HepG2 (cell line): Measurements from ENCODE around the gene PACS1. TPM values are rescaled to one million over a fixed set of nuclear protein-coding genes. Genes with fewer than 3 reads are reported as not detected.

Experiments used
- ATAC-seq: fragments of 200-7000 bp; cut with Tn5 transposase; 3 replicates; pipeline ENCODE4 v1.9.1; 2020; ENCODE audit warnings: mild to moderate bottlenecking, moderate library complexity
- BruUV-seq: library from RNA; stranded (reverse); fragments of 400-500 nt; replicated peaks from 2 replicates; lab custom pipeline; 2021; lab: Mats Ljungman, UMichigan
- CTCF ChIA-PET: fragments of 300-600 bp; formaldehyde crosslinking; extraction: SDS; loops from one replicate; lab custom pipeline; 2021; ENCODE audit warnings: low total read pairs, inconsistent platforms, low intra/inter-chr PET ratio; lab: Yijun Ruan, JAX
- POLR2A ChIA-PET: fragments of 350-600 bp; sonication (Branson Sonifier 250); formaldehyde crosslinking; loops from one replicate; lab custom pipeline; 2020; ENCODE audit warnings: antibody characterized with exemption, inconsistent platforms; lab: Yijun Ruan, JAX
- DNase-seq: peaks from one replicate; pipeline ENCODE4 v3.0.0-alpha.2; 2015; ENCODE audit warnings: low spot score
- FAIRE-seq: peaks from 3 replicates; lab custom pipeline; 2011; peaks lifted over from hg19 to GRCh38; lab: Jason Lieb, UNC
- H2AFZ ChIP-seq: one replicate; pipeline ENCODE4 v1.6.1; 2011; ENCODE audit warnings: low read length, inconsistent platforms
- H3K27ac ChIP-seq: fragments of 300-600 bp; 3 replicates; pipeline ENCODE4 v1.8.0; 2011; ENCODE audit warnings: mixed run types, mild to moderate bottlenecking, mixed read lengths, low read length, inconsistent platforms; ENCODE audit not compliant: insufficient read depth; ENCODE audit errors: extremely low read length
- H3K27me3 ChIP-seq, 2 experiments: fragments of 200-600 bp in 1 of 2; 2 replicates in 1 of 2; 3 replicates in 1 of 2; pipeline versions ENCODE4 v1.6.0 to v1.8.0; 2011; ENCODE audit warnings: low read length in 2 of 2, mild to moderate bottlenecking in 2 of 2, moderate library complexity in 2 of 2, inconsistent platforms in 1 of 2; ENCODE audit not compliant: insufficient read depth in 2 of 2, control insufficient read depth in 1 of 2
- H3K36me3 ChIP-seq, 2 experiments: fragments of 200-600 bp in 1 of 2; replicated peaks in 1 of 2; 2 replicates in 1 of 2; 3 replicates in 1 of 2; pipeline versions ENCODE4 v1.5.1 to v1.8.0; 2011; ENCODE audit warnings: low read length in 2 of 2, inconsistent platforms in 1 of 2; ENCODE audit not compliant: insufficient read depth in 2 of 2, control insufficient read depth in 1 of 2
- H3K4me1 ChIP-seq: 2 replicates; pipeline ENCODE4 v1.5.1; 2012; ENCODE audit warnings: low read length, inconsistent platforms; ENCODE audit not compliant: insufficient read depth
- H3K4me2 ChIP-seq: 2 replicates; pipeline ENCODE4 v1.6.0; 2011; ENCODE audit warnings: low read depth, low read length, inconsistent platforms
- H3K4me3 ChIP-seq, 3 experiments: fragments of 200-600 bp in 1 of 3; sonication (generic), shearing (Covaris generic) in 1 of 3; replicated peaks in 1 of 3; 2 replicates each; pipeline ENCODE4 v1.5.1; 2011 to 2016; ENCODE audit warnings: low read length in 3 of 3, inconsistent platforms in 2 of 3, low read depth in 2 of 3, mild to moderate bottlenecking in 2 of 3, control low read depth in 1 of 3, mixed read lengths in 1 of 3; ENCODE audit not compliant: insufficient read depth in 1 of 3
- H3K79me2 ChIP-seq: one replicate; pipeline ENCODE4 v1.6.1; 2011; ENCODE audit warnings: low read length, inconsistent platforms; ENCODE audit not compliant: insufficient read depth
- H3K9ac ChIP-seq: 2 replicates; pipeline ENCODE4 v1.6.0; 2011; ENCODE audit warnings: mild to moderate bottlenecking, low read depth, low read length, inconsistent platforms; ENCODE audit not compliant: insufficient read depth
- H3K9me3 ChIP-seq: 2 replicates; pipeline ENCODE4 v1.5.1; 2012; ENCODE audit warnings: mild to moderate bottlenecking, low read length
- H4K20me1 ChIP-seq: 2 replicates; pipeline ENCODE4 v1.6.0; 2011; ENCODE audit warnings: inconsistent platforms, mild to moderate bottlenecking, low read length, moderate library complexity; ENCODE audit not compliant: insufficient read depth
- ELF1 ChIP-seq: sonication (generic); formaldehyde crosslinking; IDR thresholded peaks from 2 replicates; pipeline ENCODE4 v1.4.0; 2020; ENCODE audit warnings: missing genetic modification reagents
- FLYWCH1 ChIP-seq: sonication (generic); formaldehyde crosslinking; IDR thresholded peaks from 2 replicates; pipeline ENCODE4 v1.8.1; 2023; ENCODE audit warnings: mild to moderate bottlenecking, missing genetic modification reagents
- IKZF1 ChIP-seq: fragments of 450-650 bp; IDR thresholded peaks from 2 replicates; pipeline ENCODE4 v1.7.1; 2016
- NPAS2 ChIP-seq: sonication (generic); formaldehyde crosslinking; IDR thresholded peaks from 2 replicates; pipeline ENCODE4 v1.8.0; 2022; ENCODE audit warnings: mild to moderate bottlenecking, missing genetic modification reagents, borderline replicate concordance
- PHF5A ChIP-seq: IDR thresholded peaks from one replicate; pipeline ENCODE4 v1.6.1; 2018; ENCODE audit warnings: low read depth, missing genetic modification reagents; ENCODE audit not compliant: unreplicated experiment
- RBFOX2 ChIP-seq: fragments of 200-400 bp; formaldehyde crosslinking; IDR thresholded peaks from 2 replicates; pipeline ENCODE4 v1.6.1; 2017; ENCODE audit warnings: low read depth, mild to moderate bottlenecking, low read length
- ZKSCAN5 ChIP-seq: sonication (generic); formaldehyde crosslinking; IDR thresholded peaks from 2 replicates; pipeline ENCODE4 v1.5.1; 2020; ENCODE audit warnings: mild to moderate bottlenecking, missing genetic modification reagents
- ZNF619 ChIP-seq: sonication (generic); formaldehyde crosslinking; IDR thresholded peaks from 2 replicates; pipeline ENCODE4 v1.4.0; 2020; ENCODE audit warnings: mild to moderate bottlenecking, missing genetic modification reagents
- WGBS: methylation state at CpG from one replicate; pipeline ENCODE4 v1.1.6; 2017; ENCODE audit warnings: low lambda C conversion rate; 5-methylcytosine and 5-hydroxymethylcytosine counted together
- in situ Hi-C: cut with HindIII; loops from 2 replicates; pipeline ENCODE4 v1.10.0; 2017; ENCODE audit warnings: low pct_unique_long_range_greater_than_20kb; ENCODE audit not compliant: extremely low pct_ligation_motif_present
- intact Hi-C: fragments of 100-400 bp; cut with micrococcal nuclease; formaldehyde crosslinking; loops from one replicate; pipeline ENCODE4 v1.10.0; 2022; ENCODE audit not compliant: unreplicated experiment
- polyA plus RNA-seq, 8 experiments: library from polyadenylated mRNA; depleted of rRNA in 3 of 8; stranded (reverse) in 7 of 8; unstranded in 1 of 8; fragments of >200 nt; fragmentation: Illumina TruSeq in 4 of 8; extraction: Trizol in 4 of 8; gene quantifications; 2 replicates each; pipeline versions ENCODE4 v1.2.1 to v1.2.3, GENCODE V29; 2011 to 2016; ENCODE audit warnings: low read depth in 4 of 8, missing spikeins in 1 of 8, mixed read lengths in 1 of 8; ENCODE audit not compliant: insufficient read depth in 1 of 8
- total RNA-seq, 5 experiments: library from RNA; depleted of rRNA; stranded (reverse); fragments of >200 nt; fragmentation: Illumina TruSeq; extraction: Trizol; gene quantifications; 2 replicates each; pipeline ENCODE4 v1.2.3, GENCODE V29; 2016; ENCODE audit warnings: low read depth in 1 of 5
- TF ChIP-seq, protein P1 (sequence below): sonication (generic); formaldehyde crosslinking; IDR thresholded peaks from 2 replicates; pipeline ENCODE4 v1.5.0; 2020; ENCODE audit warnings: mild to moderate bottlenecking, missing genetic modification reagents, moderate library complexity

Gene PACS1
- total and polyA plus RNA-seq, 2 of the 13 experiments (the other 11 are each of a cell fraction or from before 2014, with no cell fraction given), result 7.6 to 8.6 TPM

GRCh38 chr11:66221012-66221411 is 150.9 kb downstream of the PACS1 start:
- Histone ChIP-seq H4K20me1 (no peaks in the 10 kb centered on the region), H3K27me3 (no peaks in the 10 kb centered on the region), H3K36me3 (peaks cover 12 to 29% of the 10 kb centered on the region in 2 experiments), H3K27ac (no peak overlapping the region), H2AFZ (no peak overlapping the region), H3K4me2 (no peak overlapping the region), H3K9me3 (no peaks in the 10 kb centered on the region), H3K4me3 (no peak overlapping the region), H3K4me1 (peaks cover 5% of the 10 kb centered on the region; the same call in 1 of the 2 replicates), H3K79me2 (no peaks in the 10 kb centered on the region), H3K9ac (no peak overlapping the region)
- ChIA-PET CTCF (no interaction called here), POLR2A (no interaction called here)
- WGBS, result 97% methylated on average over 13 of the region's 13 CpGs
- DNase-seq (no peak), ATAC-seq (no peak), FAIRE-seq (no peak)
- no peak for TF ChIP-seq ZKSCAN5 (CRISPR knock-in tag)
- no peak for TF ChIP-seq NPAS2 (CRISPR knock-in tag)
- no peak for TF ChIP-seq ZNF619
- TF ChIP-seq RBFOX2, result no peak
- no peak for TF ChIP-seq IKZF1
- no peak for TF ChIP-seq PHF5A (CRISPR knock-in tag)
- TF ChIP-seq FLYWCH1, result no peak
- in situ Hi-C loops, result no loop called here
- intact Hi-C loops, result no loop called here
- BruUV-seq, result no TSS peak

DNA sequence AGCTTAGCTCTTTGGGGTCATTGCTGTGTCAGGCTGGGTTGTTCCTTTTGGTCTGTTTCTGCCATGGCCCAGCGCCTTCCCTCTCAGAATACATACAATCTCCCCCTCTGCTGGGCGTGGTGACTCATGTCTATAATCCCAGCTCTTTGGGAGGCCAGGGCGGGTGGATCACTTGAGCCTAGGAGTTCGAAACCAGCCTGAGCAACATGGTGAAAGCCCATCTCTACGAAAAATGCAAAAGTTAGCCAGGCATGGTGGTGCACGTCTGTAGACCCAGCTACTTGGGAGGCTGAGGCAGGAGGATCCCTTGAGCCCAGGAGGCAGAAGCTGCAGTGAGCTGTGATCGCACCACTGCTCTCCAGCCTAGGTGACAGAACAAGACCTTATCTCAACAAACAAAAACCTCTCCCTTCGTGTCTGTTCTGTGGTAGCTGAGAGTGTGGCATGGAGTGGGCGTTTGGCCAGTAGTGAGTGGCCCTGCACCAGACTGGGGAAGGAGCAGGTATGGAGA is 151.7 kb downstream of the PACS1 start:
- ChIA-PET CTCF (interaction anchor here (0.9 to 1.9 kb wide), 4 partner anchors 61 to 164 kb away, joined by 3 to 26 read pairs (median 6); no protein-coding TSS in a partner anchor), POLR2A (interaction anchor here (1.0 to 1.1 kb wide), 2 partner anchors 46 to 67 kb away, joined by 3 to 4 read pairs; partner anchors contain the start of gene YIF1A)
- Histone ChIP-seq H3K79me2 (no peaks in the 10 kb centered on the region), H3K27me3 (no peaks in the 10 kb centered on the region), H2AFZ (no peak overlapping the region), H3K36me3 (peaks cover 9 to 21% of the 10 kb centered on the region in 2 experiments; a peak in 4 of 5 replicates), H3K27ac (no peak overlapping the region), H3K4me2 (no peak overlapping the region), H3K4me1 (peaks cover 5% of the 10 kb centered on the region; the same call in 1 of the 2 replicates), H3K9ac (no peak overlapping the region), H3K4me3 (no peak overlapping the region), H4K20me1 (no peaks in the 10 kb centered on the region), H3K9me3 (no peaks in the 10 kb centered on the region)
- ATAC-seq (peak; percentile 20), FAIRE-seq (no peak), DNase-seq (no peak)
- intact Hi-C loops (loop anchor here (1.0 kb wide), 2 partner anchors 37 to 90 kb away; no protein-coding TSS in a partner anchor), in situ Hi-C loops (no loop called here)
- no TSS peak for BruUV-seq
- TF ChIP-seq, protein P1, sequence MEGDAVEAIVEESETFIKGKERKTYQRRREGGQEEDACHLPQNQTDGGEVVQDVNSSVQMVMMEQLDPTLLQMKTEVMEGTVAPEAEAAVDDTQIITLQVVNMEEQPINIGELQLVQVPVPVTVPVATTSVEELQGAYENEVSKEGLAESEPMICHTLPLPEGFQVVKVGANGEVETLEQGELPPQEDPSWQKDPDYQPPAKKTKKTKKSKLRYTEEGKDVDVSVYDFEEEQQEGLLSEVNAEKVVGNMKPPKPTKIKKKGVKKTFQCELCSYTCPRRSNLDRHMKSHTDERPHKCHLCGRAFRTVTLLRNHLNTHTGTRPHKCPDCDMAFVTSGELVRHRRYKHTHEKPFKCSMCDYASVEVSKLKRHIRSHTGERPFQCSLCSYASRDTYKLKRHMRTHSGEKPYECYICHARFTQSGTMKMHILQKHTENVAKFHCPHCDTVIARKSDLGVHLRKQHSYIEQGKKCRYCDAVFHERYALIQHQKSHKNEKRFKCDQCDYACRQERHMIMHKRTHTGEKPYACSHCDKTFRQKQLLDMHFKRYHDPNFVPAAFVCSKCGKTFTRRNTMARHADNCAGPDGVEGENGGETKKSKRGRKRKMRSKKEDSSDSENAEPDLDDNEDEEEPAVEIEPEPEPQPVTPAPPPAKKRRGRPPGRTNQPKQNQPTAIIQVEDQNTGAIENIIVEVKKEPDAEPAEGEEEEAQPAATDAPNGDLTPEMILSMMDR (CRISPR knock-in tag), result peak; percentile 15; the same call in 1 of the 2 replicates
- no peak for TF ChIP-seq ELF1 (CRISPR knock-in tag)
- 85% methylated on average over 9 of the region's 9 CpGs for WGBS
